Muscle of back (tissue), 11 donors: ENCODE results near the gene DRAM2. TPM values are rescaled to one million over a fixed set of nuclear protein-coding genes. Genes with fewer than 3 reads are reported as not detected.
"Not testable (repeated sequence)": the region's sequence is repeated elsewhere in the genome, so short reads cannot be mapped to it uniquely, and the experiment has no call there.

Source experiments
- DNase-seq, 3 donors: peaks; one replicate each; pipeline versions ENCODE4 v3.0.0 to v3.0.0-alpha.2; 2013
- polyA plus RNA-seq, 10 donors: library from polyadenylated mRNA; unstranded; fragments of 120-200 nt; gene quantifications; one replicate each; pipeline ENCODE4 v1.2.1, GENCODE V29; 2013; ENCODE audit not compliant: insufficient read length in 10 of 10

The DRAM2 gene
- polyA plus RNA-seq, 10 donors, result 36.2 to 48.9 (median 39.4) TPM

GRCh38 chr1:111145963-111146768, 6.3 kb upstream of the DRAM2 start:
- DNase-seq, result no peak

DNA sequence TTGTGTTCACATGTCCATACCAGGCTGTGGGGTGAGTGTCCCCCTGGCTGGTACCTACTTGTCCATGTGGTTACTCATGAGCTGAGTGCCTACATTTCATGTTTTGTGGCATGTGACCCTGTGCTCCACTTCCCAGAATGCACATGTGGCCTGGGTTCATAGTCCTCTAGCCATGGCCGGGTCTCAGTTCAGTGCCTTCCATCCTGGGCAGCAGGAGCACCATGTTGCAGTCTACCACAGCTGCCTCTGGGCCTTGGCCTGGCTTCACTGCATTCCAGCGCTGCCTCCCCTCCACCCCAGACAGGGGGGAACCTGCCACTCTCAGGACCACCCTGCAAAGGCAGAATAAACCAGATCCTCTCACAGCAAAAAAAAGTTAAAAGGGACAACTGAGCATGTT, 5.6 kb upstream of the DRAM2 start:
- no peak for DNase-seq

GRCh38 chr1:111142356-111142975, 2.6 kb upstream of the DRAM2 start:
- no peak for DNase-seq

- no peak for DNase-seq
Observed at GRCh38 chr1:111141245-111142220, 1.6 kb upstream of the DRAM2 start.

GRCh38 chr1:111140680-111140967, 731 bp upstream of the DRAM2 start:
- DNase-seq, result no peak

GRCh38 chr1:111139324-111139955, 453 bp downstream of the DRAM2 start:
- peak in 1 of 3 donors; percentile 57 for DNase-seq

GRCh38 chr1:111133866-111134265, 6.0 kb downstream of the DRAM2 start:
- DNase-seq, result no peak

- no peak for DNase-seq
Observed at GRCh38 chr1:111131693-111132092, 8.2 kb downstream of the DRAM2 start.

DNA sequence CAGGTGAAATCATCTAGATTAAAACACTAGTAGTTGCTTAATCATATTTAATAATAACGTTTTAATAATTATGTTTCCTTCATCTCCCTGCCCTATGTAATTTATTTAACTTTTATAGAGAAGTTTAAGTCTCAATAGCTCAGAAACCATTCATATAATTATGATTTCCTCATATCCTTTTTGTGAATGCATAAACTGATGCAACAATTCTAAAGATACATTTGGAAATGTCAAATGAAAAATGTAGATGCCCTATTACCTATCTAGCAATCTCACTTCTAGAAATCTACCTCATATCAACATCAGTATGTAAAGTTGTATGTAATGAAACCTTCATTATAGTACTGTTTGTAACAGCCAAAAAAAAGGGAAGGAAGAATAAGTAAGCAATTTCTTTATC, 10.5 kb downstream of the DRAM2 start:
- no peak for DNase-seq

- DNase-seq, result peak in 2 of 3 donors; percentile 6 to 17
Observed at GRCh38 chr1:111127923-111128643, 11.8 kb downstream of the DRAM2 start.

DNA sequence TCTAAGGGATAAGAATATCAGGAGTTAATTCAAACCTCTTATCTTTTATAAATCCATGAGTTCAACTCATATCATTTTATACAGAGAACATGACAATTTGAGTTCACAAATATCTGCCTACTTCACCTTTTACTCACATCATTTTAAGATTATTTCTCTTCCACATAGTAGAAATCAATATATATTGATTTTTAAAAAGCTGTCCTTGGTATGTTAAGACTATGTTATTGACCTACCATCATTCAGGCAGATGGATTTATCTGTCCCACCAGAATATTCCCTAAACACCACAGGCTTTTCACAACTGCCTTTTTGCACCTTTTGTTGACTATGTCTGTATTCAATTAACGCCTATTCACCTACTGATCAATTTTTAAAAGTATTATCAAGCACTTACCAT, 13.5 kb downstream of the DRAM2 start:
- DNase-seq, result no peak

DNA sequence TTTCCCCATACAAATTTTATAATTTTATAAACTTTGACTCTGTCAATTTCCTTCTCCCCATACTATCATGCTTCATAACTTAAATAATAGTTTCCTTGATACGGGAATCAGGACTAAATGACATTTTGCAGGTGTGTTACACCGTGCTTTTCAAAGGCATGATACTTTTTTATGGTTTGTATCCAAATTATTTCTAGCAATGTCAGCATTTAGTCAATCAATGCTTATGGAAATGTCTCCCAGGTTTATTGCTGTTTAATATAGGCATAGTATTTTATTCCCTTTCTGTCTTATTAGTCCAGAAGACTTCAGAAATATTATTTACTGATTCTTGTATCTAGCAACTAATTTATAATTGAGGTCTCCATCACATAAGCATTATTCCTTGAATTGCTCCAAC, 23.4 kb downstream of the DRAM2 start:
- DNase-seq, result no peak

GRCh38 chr1:111110197-111110899, 29.5 kb downstream of the DRAM2 start:
- no peak for DNase-seq

DNA sequence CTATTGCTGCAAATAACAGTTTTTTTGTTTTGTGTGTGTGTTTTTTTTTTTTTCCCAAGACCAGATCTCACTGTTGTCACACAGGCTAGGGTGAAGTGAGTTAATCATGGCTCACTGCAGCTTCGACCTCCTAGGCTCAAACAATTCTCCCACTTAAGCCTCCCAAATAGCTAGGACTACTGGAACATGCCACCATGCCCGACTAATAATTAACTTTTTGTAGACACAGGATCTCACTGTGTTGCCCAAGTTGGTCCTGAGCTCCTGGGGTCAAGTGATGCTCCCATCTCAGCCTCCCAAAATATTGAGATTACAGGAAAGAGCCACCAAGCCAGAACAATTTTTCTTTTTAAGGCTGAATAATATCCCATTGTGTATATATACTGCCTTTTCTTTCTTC, 34.9 kb downstream of the DRAM2 start:
- DNase-seq, result no peak

GRCh38 chr1:111101854-111102642, 37.8 kb downstream of the DRAM2 start:
- DNase-seq, result no peak

DNA sequence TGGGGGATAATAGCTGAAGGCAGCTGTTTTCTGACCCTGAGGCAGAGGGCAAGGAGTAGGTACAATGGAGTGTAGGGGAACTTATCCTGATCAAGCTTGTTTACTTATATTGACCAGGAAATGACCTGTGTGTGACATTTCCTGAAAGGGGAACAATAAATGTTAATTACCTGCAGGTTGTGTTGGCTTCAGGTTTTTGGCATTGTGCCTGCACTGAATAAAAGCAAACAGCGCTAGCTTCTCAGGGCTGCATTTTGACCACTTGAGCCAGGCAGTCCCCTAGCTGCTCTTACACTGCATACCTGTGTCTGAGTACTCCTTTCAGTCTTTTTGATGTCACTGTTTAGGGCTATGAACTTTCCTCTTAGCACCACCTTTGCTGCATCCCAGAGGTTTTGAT, 40.6 kb downstream of the DRAM2 start:
- DNase-seq, result no peak

DNA sequence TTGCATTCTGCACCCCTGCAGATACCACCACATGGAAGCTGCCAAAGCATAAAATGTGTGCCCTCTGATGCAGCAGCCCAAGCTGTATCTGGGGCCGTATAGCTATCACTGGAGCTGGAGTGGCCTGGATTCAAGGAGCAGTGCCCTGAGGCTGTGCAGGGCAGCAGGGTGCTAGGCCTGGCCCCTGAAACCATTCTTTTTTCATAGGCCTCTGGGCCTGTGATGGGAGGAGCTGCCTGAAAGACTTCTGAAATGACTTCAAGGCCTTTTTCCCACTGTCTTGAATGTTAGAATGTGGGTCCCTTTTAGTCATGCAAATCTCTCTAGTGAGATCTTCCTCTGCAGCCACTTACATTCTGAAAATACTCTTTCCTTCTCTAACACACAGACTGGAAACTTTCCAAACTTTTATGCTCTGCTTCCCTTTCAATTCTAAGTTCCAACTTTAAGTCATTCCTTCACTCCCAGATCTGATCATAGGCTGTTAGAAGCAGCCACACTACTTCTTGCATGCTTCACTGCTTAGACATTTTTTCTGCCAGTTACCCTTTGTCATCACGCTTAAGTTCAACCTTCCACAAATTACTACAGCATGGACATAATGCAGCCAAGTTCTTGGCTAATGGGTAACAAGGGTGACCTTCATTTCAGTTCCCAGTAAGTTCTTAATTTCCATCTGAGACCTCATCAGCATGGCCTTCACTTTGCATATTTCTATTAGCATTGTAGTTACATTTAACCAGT, 42.4 kb downstream of the DRAM2 start:
- DNase-seq, result no peak

GRCh38 chr1:111095421-111095820, 44.5 kb downstream of the DRAM2 start:
- DNase-seq, result not testable (repeated sequence)

DNA sequence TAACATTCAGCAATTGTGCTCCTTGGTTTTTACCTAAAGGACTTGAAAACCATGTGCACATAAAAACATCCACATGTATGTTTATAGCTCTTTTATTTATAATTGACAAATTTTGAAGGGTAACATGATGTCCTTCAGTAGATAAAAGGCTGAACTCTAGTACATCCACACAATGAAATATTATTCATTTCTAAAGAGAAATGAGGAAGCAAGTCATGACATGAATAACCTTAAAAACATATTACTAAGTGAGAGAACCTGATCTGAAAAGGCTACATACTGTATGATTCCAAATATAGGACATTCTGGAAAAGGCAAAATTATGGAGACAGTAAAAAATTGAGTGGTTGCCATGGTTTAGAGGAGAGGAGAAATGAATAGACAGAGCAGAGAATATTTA, 50.3 kb downstream of the DRAM2 start:
- no peak for DNase-seq
